ENCODE results near the gene C4orf50. TPM values are rescaled to one million over a fixed set of nuclear protein-coding genes. Genes with fewer than 3 reads are reported as not detected.
"Not testable (repeated sequence)": the region's sequence is repeated elsewhere in the genome, so short reads cannot be mapped to it uniquely, and the experiment has no call there.

The C4orf50 gene
- total RNA-seq, 1 donor from 2014 or later: 0.05 TPM

GRCh38 chr4:5996641-5997040 is 21.6 kb downstream of the C4orf50 start:
- H3K27me3 Mint-ChIP-seq (ENCODE audit: unreplicated experiment): peaks cover 12% of the 10 kb centered on the region
- no peak for TF ChIP-seq CTCF (IDR thresholded peaks at IDR 0.05; ENCODE audit: unreplicated experiment)
- no peaks in the 10 kb centered on the region for H3K36me3 Mint-ChIP-seq (ENCODE audit: low read depth, unreplicated experiment)
- peaks cover 12% of the 10 kb centered on the region for H3K4me1 Mint-ChIP-seq (ENCODE audit: unreplicated experiment)
- no peaks in the 10 kb centered on the region for H3K9me3 Mint-ChIP-seq (ENCODE audit: unreplicated experiment)
- no peak overlapping the region for H3K27ac Mint-ChIP-seq (ENCODE audit: unreplicated experiment)
- no peak overlapping the region for H3K4me3 Mint-ChIP-seq (ENCODE audit: unreplicated experiment)
- no peak for DNase-seq (ENCODE audit: low spot score)

DNA sequence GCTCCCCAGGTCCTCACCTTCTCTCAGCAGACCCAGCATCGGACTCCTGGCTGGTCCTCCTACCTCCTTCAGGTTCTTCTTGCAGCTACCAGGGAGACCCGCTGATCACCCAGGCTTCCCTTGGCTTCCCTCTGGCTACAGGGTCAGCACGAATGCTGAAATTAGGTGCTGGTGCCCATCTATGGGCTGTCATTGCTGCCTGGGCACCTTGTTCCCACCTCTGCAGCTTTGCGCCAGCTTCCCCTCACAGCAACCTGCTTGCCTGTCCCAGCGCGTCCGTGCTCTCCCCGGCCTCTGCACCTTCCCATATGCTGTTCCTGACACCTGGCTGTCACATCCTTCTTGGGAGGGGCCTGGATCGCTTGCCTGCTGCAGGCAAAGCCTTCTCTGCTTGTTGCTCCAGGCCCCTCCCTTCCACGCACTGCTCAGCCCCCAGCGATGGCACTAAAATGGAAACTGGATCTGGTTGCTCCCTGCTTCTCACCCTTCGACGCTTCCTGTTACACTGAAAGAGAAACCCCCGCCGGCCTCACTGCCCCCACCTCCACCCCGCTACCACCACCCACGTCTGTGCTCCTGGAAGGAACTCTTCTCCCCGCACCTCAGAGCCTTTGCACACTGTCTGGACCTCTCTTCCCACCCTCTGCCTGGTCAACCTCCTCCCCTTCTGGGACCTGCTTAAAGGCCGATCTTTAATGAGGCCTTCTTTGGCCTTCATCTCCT is 22.2 kb downstream of the C4orf50 start:
- H3K4me1 Mint-ChIP-seq (ENCODE audit: unreplicated experiment): peaks cover 13% of the 10 kb centered on the region
- no peak overlapping the region for H3K27ac Mint-ChIP-seq (ENCODE audit: unreplicated experiment)
- H3K4me3 Mint-ChIP-seq (ENCODE audit: unreplicated experiment): no peak overlapping the region
- DNase-seq (ENCODE audit: low spot score): no peak
- TF ChIP-seq CTCF (IDR thresholded peaks at IDR 0.05; ENCODE audit: unreplicated experiment): no peak
- H3K36me3 Mint-ChIP-seq (ENCODE audit: low read depth, unreplicated experiment): no peaks in the 10 kb centered on the region
- peaks cover 10% of the 10 kb centered on the region for H3K27me3 Mint-ChIP-seq (ENCODE audit: unreplicated experiment)
- no peaks in the 10 kb centered on the region for H3K9me3 Mint-ChIP-seq (ENCODE audit: unreplicated experiment)

- no peak for TF ChIP-seq CTCF (IDR thresholded peaks at IDR 0.05; ENCODE audit: unreplicated experiment)
- Mint-ChIP-seq H3K4me3 (ENCODE audit: unreplicated experiment) (no peak overlapping the region), H3K9me3 (ENCODE audit: unreplicated experiment) (no peaks in the 10 kb centered on the region), H3K27ac (ENCODE audit: unreplicated experiment) (no peak overlapping the region), H3K27me3 (ENCODE audit: unreplicated experiment) (peaks cover 13% of the 10 kb centered on the region), H3K4me1 (ENCODE audit: unreplicated experiment) (peaks cover 16% of the 10 kb centered on the region), H3K36me3 (ENCODE audit: low read depth, unreplicated experiment) (peaks cover 3% of the 10 kb centered on the region)
- no peak for DNase-seq (ENCODE audit: low spot score)
These were observed 24.1 kb downstream of the C4orf50 start for GRCh38 chr4:5993876-5994811.

- H3K9me3 Mint-ChIP-seq (ENCODE audit: unreplicated experiment); H3K36me3 Mint-ChIP-seq (ENCODE audit: low read depth, unreplicated experiment); H3K4me3 Mint-ChIP-seq (ENCODE audit: unreplicated experiment); H3K27ac Mint-ChIP-seq (ENCODE audit: unreplicated experiment); DNase-seq (ENCODE audit: low spot score): not testable (repeated sequence)
- Mint-ChIP-seq H3K27me3 (ENCODE audit: unreplicated experiment) (peaks cover 13% of the 10 kb centered on the region), H3K4me1 (ENCODE audit: unreplicated experiment) (peaks cover 16% of the 10 kb centered on the region)
These were observed 24.9 kb downstream of the C4orf50 start for GRCh38 chr4:5993346-5993745.

DNA sequence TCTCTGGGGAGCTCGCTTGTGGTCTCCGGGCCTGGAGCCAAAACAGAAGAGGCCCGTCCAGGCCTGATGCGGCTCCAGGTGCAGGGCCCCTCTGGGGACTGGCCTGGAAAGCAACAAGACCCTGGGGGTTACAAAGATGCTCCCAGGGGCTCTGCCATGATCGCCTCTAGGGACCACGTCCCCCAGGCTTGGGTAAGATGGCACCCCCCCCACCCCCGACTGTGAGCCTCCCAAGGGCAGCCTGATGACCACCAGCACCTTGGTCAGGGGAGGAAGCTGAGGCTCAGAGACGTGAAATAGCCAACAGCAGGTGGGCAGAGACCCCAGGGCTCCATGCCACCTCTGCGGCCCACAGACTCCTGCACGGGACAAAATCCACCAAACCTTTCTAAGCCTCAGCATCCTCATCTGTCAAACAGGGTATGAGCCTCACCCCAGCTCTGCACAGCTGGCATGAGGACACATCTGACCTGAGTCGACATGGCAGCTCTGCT is 25.4 kb downstream of the C4orf50 start:
- no peak for DNase-seq (ENCODE audit: low spot score)
- no peak overlapping the region for H3K27ac Mint-ChIP-seq (ENCODE audit: unreplicated experiment)

More for the DNA sequence above, 25.4 kb downstream of the C4orf50 start:
- Mint-ChIP-seq H3K4me3 (ENCODE audit: unreplicated experiment) (no peak overlapping the region), H3K4me1 (ENCODE audit: unreplicated experiment) (peaks cover 16% of the 10 kb centered on the region), H3K9me3 (ENCODE audit: unreplicated experiment) (no peaks in the 10 kb centered on the region), H3K36me3 (ENCODE audit: low read depth, unreplicated experiment) (peaks cover 3% of the 10 kb centered on the region), H3K27me3 (ENCODE audit: unreplicated experiment) (peaks cover 13% of the 10 kb centered on the region)
- TF ChIP-seq CTCF (IDR thresholded peaks at IDR 0.05; ENCODE audit: unreplicated experiment): no peak
